IMR-90 (cell line): ENCODE results near the gene GM2A. TPM values are rescaled to one million over a fixed set of nuclear protein-coding genes. Genes with fewer than 3 reads are reported as not detected.
A peak's percentile ranks its signal among the peaks of the same experiment; 100 is the strongest.

Experiments
- ATAC-seq: fragments of 200-7000 bp; cut with Tn5 transposase; 2 replicates; pipeline ENCODE4 v1.9.1; 2020; ENCODE audit warnings: low read depth, mild to moderate bottlenecking, moderate library complexity
- BruUV-seq: library from RNA; stranded (reverse); fragments of 400-500 nt; replicated peaks from 2 replicates; lab custom pipeline; 2021; lab: Mats Ljungman, UMichigan
- CTCF ChIA-PET: fragments of 300-600 bp; formaldehyde crosslinking; extraction: SDS; loops from one replicate; lab custom pipeline; 2021; ENCODE audit warnings: antibody characterized with exemption; lab: Yijun Ruan, JAX
- POLR2A ChIA-PET: fragments of 300-600 bp; sonication (Branson Sonifier 250); formaldehyde crosslinking; loops from one replicate; lab custom pipeline; 2022; ENCODE audit warnings: antibody characterized with exemption; ENCODE audit not compliant: unreplicated experiment; lab: Charles Lee
- DNase-seq: peaks from one replicate; pipeline ENCODE4 v3.0.0; 2013
- H2AFZ ChIP-seq: replicated peaks from 2 replicates; pipeline ENCODE3; 2013; ENCODE audit warnings: low read length, mild to moderate bottlenecking; ENCODE audit not compliant: poor library complexity
- H2AK5ac ChIP-seq: 2 replicates; pipeline ENCODE4 v1.6.1; 2013; ENCODE audit warnings: low read depth, low read length, inconsistent platforms
- H2AK9ac ChIP-seq: replicated peaks from 2 replicates; pipeline ENCODE3; 2013; ENCODE audit warnings: mild to moderate bottlenecking, low read depth, low read length, moderate library complexity; ENCODE audit not compliant: poor library complexity
- H2BK120ac ChIP-seq: 2 replicates; pipeline ENCODE4 v1.6.1; 2013; ENCODE audit warnings: low read depth, low read length, inconsistent platforms
- H2BK15ac ChIP-seq: 3 replicates; pipeline ENCODE4 v1.6.1; 2013; ENCODE audit warnings: low read depth, low read length, inconsistent platforms
- H2BK20ac ChIP-seq: 2 replicates; pipeline ENCODE4 v1.6.1; 2013; ENCODE audit warnings: low read depth, mild to moderate bottlenecking, inconsistent platforms, low read length, moderate library complexity
- H2BK5ac ChIP-seq: 2 replicates; pipeline ENCODE4 v1.6.1; 2013; ENCODE audit warnings: mild to moderate bottlenecking, low read depth, low read length, inconsistent platforms; ENCODE audit not compliant: poor library complexity, severe bottlenecking
- H3K14ac ChIP-seq: replicated peaks from 2 replicates; pipeline ENCODE4 v1.6.1; 2013; ENCODE audit warnings: low read depth, low read length, inconsistent platforms
- H3K18ac ChIP-seq: 2 replicates; pipeline ENCODE4 v1.6.1; 2013; ENCODE audit warnings: low read depth, low read length, control low read depth
- H3K23ac ChIP-seq: 2 replicates; pipeline ENCODE4 v1.6.1; 2013; ENCODE audit warnings: low read depth, low read length, inconsistent platforms
- H3K27ac ChIP-seq: 2 replicates; pipeline ENCODE4 v1.5.1; 2013; ENCODE audit warnings: mild to moderate bottlenecking, control low read depth, low read length; ENCODE audit not compliant: insufficient read depth
- H3K27me3 ChIP-seq: 2 replicates; pipeline ENCODE4 v1.6.1; 2013; ENCODE audit warnings: low read length; ENCODE audit not compliant: control insufficient read depth, insufficient read depth
- H3K36me3 ChIP-seq: 2 replicates; pipeline ENCODE4 v1.6.1; 2013; ENCODE audit warnings: low read length, mixed read lengths; ENCODE audit not compliant: control insufficient read depth, insufficient read depth
- H3K4ac ChIP-seq: 2 replicates; pipeline ENCODE4 v1.6.1; 2013; ENCODE audit warnings: low read depth, low read length, inconsistent platforms
- H3K4me1 ChIP-seq: 2 replicates; pipeline ENCODE4 v1.6.1; 2013; ENCODE audit warnings: low read length, mixed read lengths; ENCODE audit not compliant: control insufficient read depth, insufficient read depth
- H3K4me2 ChIP-seq: 2 replicates; pipeline ENCODE4 v1.6.1; 2013; ENCODE audit warnings: low read depth, mild to moderate bottlenecking, control low read depth, low read length, moderate library complexity
- H3K4me3 ChIP-seq: 2 replicates; pipeline ENCODE4 v1.5.1; 2013; ENCODE audit warnings: low read depth, mild to moderate bottlenecking, control low read depth, low read length, moderate library complexity; ENCODE audit not compliant: insufficient read depth
- H3K56ac ChIP-seq: 2 replicates; pipeline ENCODE4 v1.6.1; 2013; ENCODE audit warnings: low read length, inconsistent platforms; ENCODE audit not compliant: insufficient read depth; ENCODE audit errors: extremely low read depth
- H3K79me1 ChIP-seq, 2 experiments: 2 replicates each; pipeline ENCODE4 v1.6.1; 2013; ENCODE audit warnings: low read length in 2 of 2, inconsistent platforms in 1 of 2, low read depth in 1 of 2
- H3K9ac ChIP-seq: 2 replicates; pipeline ENCODE4 v1.6.1; 2013; ENCODE audit warnings: low read depth, low read length, control low read depth
- H3K9me1 ChIP-seq: 2 replicates; pipeline ENCODE4 v1.6.1; 2013; ENCODE audit warnings: low read length, inconsistent platforms; ENCODE audit not compliant: insufficient read depth
- H3K9me3 ChIP-seq: 2 replicates; pipeline ENCODE4 v1.6.1; 2013; ENCODE audit warnings: low read length; ENCODE audit not compliant: control insufficient read depth, insufficient read depth
- H4K20me1 ChIP-seq: 2 replicates; pipeline ENCODE4 v1.6.1; 2013; ENCODE audit warnings: low read length, inconsistent platforms; ENCODE audit not compliant: insufficient read depth
- H4K5ac ChIP-seq: 2 replicates; pipeline ENCODE4 v1.6.1; 2013; ENCODE audit warnings: mild to moderate bottlenecking, low read depth, low read length, control low read depth
- H4K8ac ChIP-seq, 2 experiments: 2 replicates each; pipeline ENCODE4 v1.6.1; 2013; ENCODE audit warnings: low read depth in 2 of 2, low read length in 2 of 2, control low read depth in 1 of 2, inconsistent platforms in 1 of 2
- H4K91ac ChIP-seq: 2 replicates; pipeline ENCODE4 v1.6.1; 2013; ENCODE audit warnings: low read depth, low read length, inconsistent platforms; ENCODE audit not compliant: insufficient read depth
- BHLHE40 ChIP-seq: fragments of 150-350 bp; IDR thresholded peaks from 2 replicates; pipeline ENCODE4 v1.6.1; 2016; ENCODE audit warnings: mild to moderate bottlenecking, low read depth, low read length
- MAZ ChIP-seq: IDR thresholded peaks from 2 replicates; pipeline ENCODE4 v1.6.1; 2012; ENCODE audit warnings: low read depth, mild to moderate bottlenecking, low read length, improper control_type of control experiment, moderate library complexity, borderline replicate concordance
- RAD21 ChIP-seq: IDR thresholded peaks from 2 replicates; pipeline ENCODE4 v1.6.1; 2012; ENCODE audit warnings: low read length, improper control_type of control experiment
- RCOR1 ChIP-seq: IDR thresholded peaks from 2 replicates; pipeline ENCODE4 v1.6.1; 2012; ENCODE audit warnings: mild to moderate bottlenecking, low read length, improper control_type of control experiment; ENCODE audit not compliant: insufficient replicate concordance
- SMC3 ChIP-seq: fragments of 150-350 bp; IDR thresholded peaks from 2 replicates; pipeline ENCODE4 v1.6.1; 2016; ENCODE audit warnings: low read depth, mild to moderate bottlenecking, antibody characterized with exemption, low read length, moderate library complexity
- WGBS, 2 experiments: methylation state at CpG; one replicate each; pipeline versions ENCODE4 v1.1.5 to v1.1.7; 2013; ENCODE audit warnings: missing lambda C conversion rate in 2 of 2; ENCODE audit not compliant: insufficient read length in 1 of 2; ENCODE audit errors: extremely low coverage in 2 of 2; 5-methylcytosine and 5-hydroxymethylcytosine counted together
- dilution Hi-C: fragments of 300-500 bp; cut with HindIII; formaldehyde crosslinking; loops from one replicate; pipeline ENCODE4 v1.14.3; 2018; ENCODE audit warnings: low sequenced_read_pairs; ENCODE audit not compliant: unreplicated experiment
- in situ Hi-C: fragments of 300-500 bp; cut with MboI; formaldehyde crosslinking; loops from 3 replicates; pipeline ENCODE4 v1.14.3; 2019; ENCODE audit warnings: low sequenced_read_pairs, inconsistent platforms, mixed read lengths
- intact Hi-C: fragments of 100-400 bp; cut with micrococcal nuclease; formaldehyde crosslinking; loops from 2 replicates; pipeline ENCODE4 v1.10.0; 2022
- polyA plus RNA-seq, 3 experiments: library from polyadenylated mRNA; depleted of rRNA; stranded (reverse); fragments of >200 nt; gene quantifications; 2 replicates each; pipeline ENCODE4 v1.2.3, GENCODE V29; 2012; ENCODE audit warnings: low replicate concordance in 1 of 3
- total RNA-seq: library from RNA; depleted of rRNA; stranded (reverse); fragments of >200 nt; gene quantifications from 2 replicates; pipeline ENCODE4 v1.2.3, GENCODE V29; 2012
- TF ChIP-seq, protein P1 (sequence below): conservative IDR thresholded peaks from 2 replicates; pipeline ENCODE4 v1.5.1; 2012; ENCODE audit warnings: mild to moderate bottlenecking, low read depth, low read length, improper control_type of control experiment

Gene GM2A
- total and polyA plus RNA-seq, 2 of the 4 experiments (the other 2 are of a cell fraction): 13.8 to 18.5 TPM

GRCh38 chr5:151239237-151239861, 13.6 kb upstream of the GM2A start:
- dilution Hi-C loops (no loop called here), in situ Hi-C loops (loop anchor here (5.0 kb wide), 1 partner anchor 117 kb away; no protein-coding TSS in a partner anchor), intact Hi-C loops (loop anchor here (1.0 to 5.0 kb wide), 5 partner anchors 75 to 413 kb away; no protein-coding TSS in a partner anchor)
- Histone ChIP-seq H2BK120ac (no peak overlapping the region), H4K20me1 (no peaks in the 10 kb centered on the region), H3K27me3 (peaks cover 18% of the 10 kb centered on the region), H3K18ac (no peak overlapping the region), H2AFZ (no peak overlapping the region), H3K14ac (no peak overlapping the region), H2BK5ac (no peak overlapping the region), H2AK5ac (no peak overlapping the region), H2BK15ac (no peak overlapping the region), H4K8ac (no peak overlapping the region), H3K56ac (no peak overlapping the region), H2BK20ac (no peak overlapping the region), H3K36me3 (no peaks in the 10 kb centered on the region), H3K4ac (no peak overlapping the region), H3K4me2 (no peak overlapping the region), H3K9ac (no peak overlapping the region), H3K4me1 (peaks cover 2% of the 10 kb centered on the region; the same call in 1 of the 2 replicates), H3K9me1 (no peaks in the 10 kb centered on the region), H3K27ac (no peak overlapping the region), H3K4me3 (no peak overlapping the region), H4K5ac (no peak overlapping the region), H3K9me3 (no peaks in the 10 kb centered on the region), H4K91ac (no peak overlapping the region), H3K79me1 (no peaks in the 10 kb centered on the region), H3K23ac (no peak overlapping the region), H2AK9ac (no peak overlapping the region)
- DNase-seq (peak; percentile 63), ATAC-seq (peak; percentile 99)
- TF ChIP-seq RCOR1 (no peak), BHLHE40 (no peak), SMC3 (peak; percentile 60), MAZ (no peak), RAD21 (peak; percentile 81)
- TF ChIP-seq, protein P1, sequence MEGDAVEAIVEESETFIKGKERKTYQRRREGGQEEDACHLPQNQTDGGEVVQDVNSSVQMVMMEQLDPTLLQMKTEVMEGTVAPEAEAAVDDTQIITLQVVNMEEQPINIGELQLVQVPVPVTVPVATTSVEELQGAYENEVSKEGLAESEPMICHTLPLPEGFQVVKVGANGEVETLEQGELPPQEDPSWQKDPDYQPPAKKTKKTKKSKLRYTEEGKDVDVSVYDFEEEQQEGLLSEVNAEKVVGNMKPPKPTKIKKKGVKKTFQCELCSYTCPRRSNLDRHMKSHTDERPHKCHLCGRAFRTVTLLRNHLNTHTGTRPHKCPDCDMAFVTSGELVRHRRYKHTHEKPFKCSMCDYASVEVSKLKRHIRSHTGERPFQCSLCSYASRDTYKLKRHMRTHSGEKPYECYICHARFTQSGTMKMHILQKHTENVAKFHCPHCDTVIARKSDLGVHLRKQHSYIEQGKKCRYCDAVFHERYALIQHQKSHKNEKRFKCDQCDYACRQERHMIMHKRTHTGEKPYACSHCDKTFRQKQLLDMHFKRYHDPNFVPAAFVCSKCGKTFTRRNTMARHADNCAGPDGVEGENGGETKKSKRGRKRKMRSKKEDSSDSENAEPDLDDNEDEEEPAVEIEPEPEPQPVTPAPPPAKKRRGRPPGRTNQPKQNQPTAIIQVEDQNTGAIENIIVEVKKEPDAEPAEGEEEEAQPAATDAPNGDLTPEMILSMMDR: peak; percentile 93
- POLR2A ChIA-PET: interaction anchor here (0.6 kb wide), 1 partner anchor 97 kb away, joined by 4 read pairs; no protein-coding TSS in a partner anchor
- no TSS peak for BruUV-seq
- CTCF ChIA-PET: interaction anchor here (0.5 to 1.5 kb wide), 15 partner anchors 9 to 532 kb away, joined by 3 to 12 read pairs (median 3); partner anchors contain the start of genes CCDC69 and GM2A
- 0% methylated on average over 2 of the region's 17 CpGs; no CpG with 5 or more reads in 1 of the 2 experiments for WGBS, 2 experiments
